Fibroblast of pulmonary artery (primary cell): ENCODE data around the gene BABAM2.

Experiments used
- DNase-seq: peaks from one replicate; pipeline ENCODE4 v3.0.0-alpha.2; 2010; ENCODE audit warnings: low read depth
- H3K4me3 ChIP-seq: replicated peaks from 2 replicates; pipeline ENCODE4 v1.5.1; 2011; ENCODE audit warnings: low read depth, mild to moderate bottlenecking, control low read depth, low read length, moderate library complexity
- TF ChIP-seq, protein P1 (sequence below): IDR thresholded peaks from 2 replicates; pipeline ENCODE4 v1.5.1; 2011; ENCODE audit warnings: mild to moderate bottlenecking, control low read depth, low read length, inconsistent platforms; ENCODE audit errors: missing control alignments

BABAM2 gene

DNA sequence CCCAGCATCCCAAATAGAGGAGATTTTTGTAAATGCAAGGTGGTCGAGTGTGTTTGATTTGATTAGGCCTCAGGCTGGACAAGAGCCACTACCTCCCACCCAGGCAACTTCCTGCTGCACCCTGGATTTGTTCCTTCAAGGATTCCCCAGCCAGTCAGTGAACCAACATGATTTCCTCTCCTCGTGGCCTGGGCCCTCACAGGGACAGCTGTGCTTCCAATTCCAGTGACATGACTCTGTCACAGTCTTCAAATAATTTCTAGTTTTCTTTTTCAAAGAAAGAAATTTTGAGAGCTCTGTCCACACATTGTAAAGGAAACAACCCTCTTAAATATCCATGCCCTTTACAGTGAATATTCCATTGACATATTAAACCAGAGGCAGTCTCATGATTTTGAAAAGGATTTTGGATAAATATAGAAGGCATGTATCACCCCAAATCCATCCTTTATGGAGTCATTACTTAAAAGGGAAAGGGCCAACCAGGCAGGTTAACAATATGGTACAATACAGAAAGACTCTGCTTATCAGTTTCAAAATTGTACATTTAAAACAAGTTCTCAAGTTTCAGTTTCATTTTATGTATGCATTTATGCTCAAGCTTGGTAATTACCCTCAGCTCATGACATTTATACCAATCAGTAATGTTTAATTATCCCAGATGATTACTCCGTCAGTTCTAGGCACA, 380.8 kb downstream of the BABAM2 start:
- H3K4me3 ChIP-seq: no peak overlapping the region
- TF ChIP-seq, protein P1, sequence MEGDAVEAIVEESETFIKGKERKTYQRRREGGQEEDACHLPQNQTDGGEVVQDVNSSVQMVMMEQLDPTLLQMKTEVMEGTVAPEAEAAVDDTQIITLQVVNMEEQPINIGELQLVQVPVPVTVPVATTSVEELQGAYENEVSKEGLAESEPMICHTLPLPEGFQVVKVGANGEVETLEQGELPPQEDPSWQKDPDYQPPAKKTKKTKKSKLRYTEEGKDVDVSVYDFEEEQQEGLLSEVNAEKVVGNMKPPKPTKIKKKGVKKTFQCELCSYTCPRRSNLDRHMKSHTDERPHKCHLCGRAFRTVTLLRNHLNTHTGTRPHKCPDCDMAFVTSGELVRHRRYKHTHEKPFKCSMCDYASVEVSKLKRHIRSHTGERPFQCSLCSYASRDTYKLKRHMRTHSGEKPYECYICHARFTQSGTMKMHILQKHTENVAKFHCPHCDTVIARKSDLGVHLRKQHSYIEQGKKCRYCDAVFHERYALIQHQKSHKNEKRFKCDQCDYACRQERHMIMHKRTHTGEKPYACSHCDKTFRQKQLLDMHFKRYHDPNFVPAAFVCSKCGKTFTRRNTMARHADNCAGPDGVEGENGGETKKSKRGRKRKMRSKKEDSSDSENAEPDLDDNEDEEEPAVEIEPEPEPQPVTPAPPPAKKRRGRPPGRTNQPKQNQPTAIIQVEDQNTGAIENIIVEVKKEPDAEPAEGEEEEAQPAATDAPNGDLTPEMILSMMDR: no peak
- DNase-seq: no peak

DNA sequence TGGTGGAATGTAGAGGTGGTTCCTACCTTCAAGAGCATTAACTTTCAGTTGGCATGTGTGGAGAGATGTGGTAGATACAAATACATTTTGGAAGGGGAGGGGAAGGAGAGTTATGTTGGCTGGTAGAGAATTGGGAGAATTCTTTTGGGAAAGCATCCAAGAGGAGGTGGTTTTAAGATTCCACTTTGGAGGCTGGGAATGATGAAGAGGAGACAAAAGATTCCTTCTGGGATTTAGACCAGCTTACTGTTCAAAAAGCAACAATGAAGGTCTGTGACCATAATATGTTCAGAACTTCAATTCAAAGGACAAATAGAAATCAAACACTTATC, 381.4 kb downstream of the BABAM2 start:
- DNase-seq: no peak
- TF ChIP-seq, protein P1: no peak
- H3K4me3 ChIP-seq: no peak overlapping the region

DNA sequence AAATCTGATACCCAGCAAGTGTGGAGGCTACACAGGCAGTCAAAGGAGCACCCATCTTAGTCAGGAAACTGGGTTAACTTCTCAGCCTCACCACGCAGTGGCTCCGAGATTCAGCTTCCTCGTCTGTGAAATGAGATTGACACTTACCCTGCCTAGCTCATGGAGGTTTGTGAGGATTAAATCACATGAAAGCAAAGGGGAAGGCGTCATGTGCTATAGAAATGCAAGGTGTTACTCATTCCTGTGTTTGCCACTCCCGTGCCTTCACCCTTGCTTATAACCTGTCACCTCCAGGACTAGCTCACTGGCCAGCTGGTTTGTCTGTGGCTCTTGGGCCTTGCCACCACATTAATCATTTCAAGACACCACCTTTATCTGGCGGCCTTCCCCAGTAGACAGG, 383.2 kb downstream of the BABAM2 start:
- no peak for DNase-seq
- no peak overlapping the region for H3K4me3 ChIP-seq
- TF ChIP-seq, protein P1: no peak

DNA sequence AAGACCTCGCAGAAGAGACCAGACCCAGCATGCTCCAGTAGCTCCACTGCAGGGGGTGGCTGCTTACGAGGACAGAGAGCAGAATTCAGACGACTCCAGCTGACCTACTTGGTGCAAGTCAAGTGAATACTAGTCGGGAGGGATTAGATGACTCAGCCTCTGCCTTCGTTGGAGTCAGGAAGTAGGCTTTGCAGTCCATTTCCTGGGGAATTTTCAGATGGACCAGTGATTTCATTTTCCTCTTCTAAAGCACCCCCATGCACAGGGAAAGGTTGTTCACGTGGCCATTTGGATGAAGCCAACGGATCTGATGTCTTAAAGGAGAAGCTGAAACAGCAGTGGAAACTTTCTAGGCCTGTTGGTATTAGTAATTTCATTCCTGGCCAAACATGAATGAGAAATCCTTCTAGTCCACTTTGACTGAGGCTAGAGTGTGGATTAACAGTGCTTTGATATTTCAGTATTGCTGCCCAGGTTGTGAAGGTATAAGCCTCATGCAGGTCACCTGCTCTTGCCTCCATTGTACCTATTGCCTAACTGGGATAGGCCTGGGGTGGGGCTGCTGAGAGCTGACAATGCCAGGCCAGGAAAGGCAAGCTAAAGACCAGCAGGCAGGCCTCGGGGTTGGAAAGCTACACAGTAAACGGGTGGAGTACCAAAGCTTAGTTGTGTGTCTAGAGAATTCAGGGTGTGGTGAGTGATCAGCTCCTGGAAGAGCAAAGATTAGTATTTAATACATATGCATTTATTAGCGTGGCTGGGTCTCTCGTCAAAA, 384.6 kb downstream of the BABAM2 start:
- DNase-seq: peak; percentile 97
- H3K4me3 ChIP-seq: no peak overlapping the region
- TF ChIP-seq, protein P1: no peak

DNA sequence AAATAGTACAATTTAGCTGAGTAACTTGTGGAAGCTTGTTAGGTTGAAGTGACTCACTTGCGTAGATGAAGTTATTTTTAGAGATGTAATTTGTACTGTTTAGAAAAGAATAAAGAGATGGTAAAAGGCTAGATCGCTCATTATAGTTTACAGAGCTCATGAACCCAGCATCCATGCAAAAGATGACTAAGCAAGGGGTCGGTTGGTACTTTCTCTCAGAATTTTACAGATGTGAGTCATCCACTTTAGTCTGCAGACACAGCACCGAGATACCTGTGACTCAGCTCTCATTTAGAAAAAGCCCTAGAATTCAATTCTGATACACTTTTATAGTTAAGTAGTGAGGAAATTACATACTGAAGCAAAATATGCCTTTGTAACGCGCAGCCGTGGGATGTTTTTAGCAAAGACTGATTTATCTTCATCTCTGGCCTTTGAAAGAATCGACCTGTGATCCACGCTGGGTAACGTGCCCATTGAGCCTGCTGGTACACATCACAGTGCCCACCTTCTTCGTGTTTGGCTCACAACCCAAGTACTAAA, 385.6 kb downstream of the BABAM2 start:
- TF ChIP-seq, protein P1: no peak
- no peak overlapping the region for H3K4me3 ChIP-seq
- peak; percentile 95 for DNase-seq

DNA sequence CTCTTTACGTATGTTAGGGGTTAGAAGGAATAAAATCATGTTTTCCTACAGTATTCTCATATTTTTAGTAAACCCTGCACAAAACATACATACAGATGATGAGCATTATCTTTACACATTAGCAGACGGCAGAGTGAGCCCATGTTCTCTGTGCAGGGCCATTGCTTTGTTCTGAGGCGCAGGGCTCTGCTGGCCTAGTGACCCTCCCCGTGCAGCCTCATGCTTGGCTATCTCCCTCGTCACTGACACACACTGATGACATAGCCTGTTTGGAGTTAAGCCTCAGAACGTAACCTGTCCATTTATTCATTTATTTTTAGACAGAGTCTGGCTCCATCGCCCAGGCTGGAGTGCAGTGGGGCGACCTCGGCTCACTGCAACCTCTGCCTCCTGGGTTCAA, 386.3 kb downstream of the BABAM2 start:
- TF ChIP-seq, protein P1: no peak
- no peak for DNase-seq
- H3K4me3 ChIP-seq: no peak overlapping the region

DNA sequence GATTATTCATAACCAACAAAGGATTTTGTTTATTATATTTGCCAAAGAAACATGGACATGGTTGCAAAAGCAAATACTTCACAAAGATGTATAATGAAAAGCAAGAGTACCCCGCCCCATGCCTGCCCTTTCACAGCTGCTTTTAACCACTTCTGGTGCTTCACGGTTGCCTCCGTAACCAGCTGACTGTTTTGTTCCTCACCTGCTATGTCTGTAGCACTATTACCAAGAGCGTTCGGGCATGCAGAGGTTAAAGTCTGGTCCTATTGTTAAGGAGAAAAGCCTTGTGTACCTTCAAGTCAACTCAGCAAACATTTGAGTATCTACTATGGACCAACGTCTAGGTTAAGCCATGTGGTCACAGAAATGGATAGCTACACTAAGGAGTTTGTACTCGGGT, 386.9 kb downstream of the BABAM2 start:
- no peak overlapping the region for H3K4me3 ChIP-seq
- no peak for DNase-seq
- TF ChIP-seq, protein P1: no peak
